ENCODE data around the gene ZNF830. TPM values are rescaled to one million over a fixed set of nuclear protein-coding genes. Genes with fewer than 3 reads are reported as not detected.

ZNF830 gene
- total and polyA plus RNA-seq, 10 donors, result 13.2 to 23.7 (median 18.2) TPM

- Histone ChIP-seq H3K4me3 (no peak overlapping the region), H3K27me3 (replicated peaks in 1 of 7) (no peaks in the 10 kb centered on the region), H3K36me3 (peaks cover 8 to 100% (median 77%) of the 10 kb centered on the region in 6 donors), H3K4me1 (peaks cover 0 to 68% (median 28%) of the 10 kb centered on the region in 6 donors), H3K27ac (peak overlapping the region in 7 of 8 donors; percentile 8 to 82 (median 69)), H3K9me3 (no peaks in the 10 kb centered on the region)
- TF ChIP-seq POLR2A (IDR thresholded peaks at IDR 0.05), result no peak
- TF ChIP-seq POLR2AphosphoS5 (IDR thresholded peaks at IDR 0.05), result no peak
- no peak for TF ChIP-seq CTCF (IDR thresholded peaks at IDR 0.05 in 8 of 11, conservative IDR thresholded peaks at IDR 0.05 in 3 of 11)
- WGBS, 5 donors, result 48 to 77% (median 68%) methylated on average over 3 of the region's 3 CpGs
- intact Hi-C loops (cut with DNase I; ENCODE audit: low total_unique reads), result no loop called here
- DNase-seq, result no peak
Measured at GRCh38 chr17:34991606-34992005, 30.3 kb downstream of the ZNF830 start.

GRCh38 chr17:34993031-34993430 lies 31.7 kb downstream of the ZNF830 start:
- Histone ChIP-seq H3K27me3 (replicated peaks in 1 of 7) (no peaks in the 10 kb centered on the region), H3K4me1 (peaks cover 3 to 75% (median 34%) of the 10 kb centered on the region in 6 donors), H3K4me3 (no peak overlapping the region), H3K36me3 (peaks cover 8 to 100% (median 78%) of the 10 kb centered on the region in 6 donors), H3K9me3 (no peaks in the 10 kb centered on the region), H3K27ac (peak overlapping the region in 3 of 8 donors; percentile 2 to 77 (median 20))
- DNase-seq, result no peak
- intact Hi-C loops (cut with DNase I; ENCODE audit: low total_unique reads), result no loop called here
- WGBS, 5 donors, result 39 to 69% (median 68%) methylated on average over 2 of the region's 2 CpGs
- no peak for TF ChIP-seq POLR2AphosphoS5 (IDR thresholded peaks at IDR 0.05)
- no peak for TF ChIP-seq POLR2A (IDR thresholded peaks at IDR 0.05)
- no peak for TF ChIP-seq CTCF (IDR thresholded peaks at IDR 0.05 in 8 of 11, conservative IDR thresholded peaks at IDR 0.05 in 3 of 11)

- peaks cover 0 to 48% (median 19%) of the 10 kb centered on the region in 6 donors for H3K4me1 ChIP-seq
- H3K36me3 ChIP-seq, result peaks cover 6 to 100% (median 86%) of the 10 kb centered on the region in 6 donors
- H3K27ac ChIP-seq, result peak overlapping the region in 7 of 8 donors; percentile 2 to 74 (median 41)
- DNase-seq, result no peak
- no peaks in the 10 kb centered on the region for H3K27me3 ChIP-seq (replicated peaks in 1 of 7)
- H3K9me3 ChIP-seq, result no peaks in the 10 kb centered on the region
- intact Hi-C loops (cut with DNase I; ENCODE audit: low total_unique reads), result no loop called here
- no peak for TF ChIP-seq CTCF (IDR thresholded peaks at IDR 0.05 in 8 of 11, conservative IDR thresholded peaks at IDR 0.05 in 3 of 11)
- TF ChIP-seq POLR2A (IDR thresholded peaks at IDR 0.05), result no peak
- TF ChIP-seq POLR2AphosphoS5 (IDR thresholded peaks at IDR 0.05), result no peak
- no peak overlapping the region for H3K4me3 ChIP-seq
- 66 to 85% (median 76%) methylated on average over 3 of the region's 3 CpGs for WGBS, 5 donors
Measured at GRCh38 chr17:34996422-34997285, 35.3 kb downstream of the ZNF830 start.

GRCh38 chr17:34997355-34997862 lies 36.1 kb downstream of the ZNF830 start:
- intact Hi-C loops (cut with DNase I; ENCODE audit: low total_unique reads), result no loop called here
- Histone ChIP-seq H3K9me3 (no peaks in the 10 kb centered on the region), H3K27ac (peak overlapping the region in 7 of 8 donors; percentile 2 to 74 (median 43)), H3K36me3 (peaks cover 6 to 100% (median 87%) of the 10 kb centered on the region in 6 donors), H3K27me3 (replicated peaks in 1 of 7) (no peaks in the 10 kb centered on the region), H3K4me3 (no peak overlapping the region), H3K4me1 (peaks cover 0 to 41% (median 17%) of the 10 kb centered on the region in 6 donors)
- no peak for DNase-seq
- WGBS, 5 donors, result 63 to 82% (median 68%) methylated on average over 11 of the region's 11 CpGs
- TF ChIP-seq POLR2A (IDR thresholded peaks at IDR 0.05) (no peak), POLR2AphosphoS5 (IDR thresholded peaks at IDR 0.05) (peak in 1 of 3 donors; percentile 55)

Measured in spleen (tissue), 11 donors.